GM12892 (cell line): ENCODE data around the gene PRSS21.

Experiments
- POLR2A ChIP-seq: IDR thresholded peaks from 2 replicates; pipeline ENCODE4 v1.6.1; 2011; ENCODE audit warnings: low read depth, low read length, control low read depth
- POLR2AphosphoS5 ChIP-seq: IDR thresholded peaks from 2 replicates; pipeline ENCODE4 v1.6.1; 2011; ENCODE audit warnings: low read depth, low read length, control low read depth
- TAF1 ChIP-seq: IDR thresholded peaks from 2 replicates; pipeline ENCODE4 v1.6.1; 2011; ENCODE audit warnings: low read depth, mild to moderate bottlenecking, control low read depth, low read length, borderline replicate concordance

DNA sequence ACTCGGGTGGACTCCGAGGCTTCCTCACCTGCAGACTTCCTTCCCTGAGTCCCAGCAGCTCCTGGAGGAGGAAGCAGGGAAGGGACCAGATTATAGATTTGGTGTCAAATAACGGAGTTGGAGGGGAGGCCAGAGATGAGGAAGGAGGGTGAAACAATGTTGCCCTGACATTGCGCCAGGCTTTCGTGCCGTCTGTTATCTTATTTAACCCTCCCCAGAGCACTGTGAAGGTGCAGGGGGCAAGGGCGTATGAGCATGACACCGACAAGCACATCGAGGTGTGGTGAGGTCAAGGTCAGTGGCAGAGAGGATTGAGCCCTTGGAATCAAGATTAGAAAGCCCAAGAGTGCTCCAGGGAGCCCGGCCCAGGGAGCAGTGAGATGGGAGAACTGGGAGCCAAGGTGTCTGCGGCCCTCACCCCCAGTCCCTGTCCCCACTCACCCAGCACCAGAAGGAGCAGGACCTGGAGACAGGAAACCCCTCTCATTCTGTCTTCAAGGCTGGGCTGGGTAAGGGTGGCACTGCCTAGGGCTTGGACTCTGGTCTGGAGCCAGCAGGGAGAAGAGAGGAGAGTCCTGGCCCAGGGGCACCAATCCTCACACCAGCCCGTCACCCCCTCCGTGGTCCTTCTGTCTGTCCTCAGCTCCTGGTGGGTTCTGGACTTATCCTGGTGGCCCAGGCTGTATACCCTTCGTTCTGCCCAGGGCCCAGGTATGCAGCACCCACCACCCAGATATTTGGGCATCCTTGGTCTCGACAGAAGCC lies 30.8 kb upstream of the PRSS21 start:
- TF ChIP-seq POLR2A (no peak), POLR2AphosphoS5 (no peak), TAF1 (no peak)
